GDM1 (cell line): Measurements from ENCODE around the gene TMEM239.
"Not testable (repeated sequence)": the region's sequence is repeated elsewhere in the genome, so short reads cannot be mapped to it uniquely, and the experiment has no call there.

Experiments
- DNase-seq: peaks from one replicate; lab custom pipeline; 2025; lab: John Stamatoyannopoulos, UW

The TMEM239 gene

DNA sequence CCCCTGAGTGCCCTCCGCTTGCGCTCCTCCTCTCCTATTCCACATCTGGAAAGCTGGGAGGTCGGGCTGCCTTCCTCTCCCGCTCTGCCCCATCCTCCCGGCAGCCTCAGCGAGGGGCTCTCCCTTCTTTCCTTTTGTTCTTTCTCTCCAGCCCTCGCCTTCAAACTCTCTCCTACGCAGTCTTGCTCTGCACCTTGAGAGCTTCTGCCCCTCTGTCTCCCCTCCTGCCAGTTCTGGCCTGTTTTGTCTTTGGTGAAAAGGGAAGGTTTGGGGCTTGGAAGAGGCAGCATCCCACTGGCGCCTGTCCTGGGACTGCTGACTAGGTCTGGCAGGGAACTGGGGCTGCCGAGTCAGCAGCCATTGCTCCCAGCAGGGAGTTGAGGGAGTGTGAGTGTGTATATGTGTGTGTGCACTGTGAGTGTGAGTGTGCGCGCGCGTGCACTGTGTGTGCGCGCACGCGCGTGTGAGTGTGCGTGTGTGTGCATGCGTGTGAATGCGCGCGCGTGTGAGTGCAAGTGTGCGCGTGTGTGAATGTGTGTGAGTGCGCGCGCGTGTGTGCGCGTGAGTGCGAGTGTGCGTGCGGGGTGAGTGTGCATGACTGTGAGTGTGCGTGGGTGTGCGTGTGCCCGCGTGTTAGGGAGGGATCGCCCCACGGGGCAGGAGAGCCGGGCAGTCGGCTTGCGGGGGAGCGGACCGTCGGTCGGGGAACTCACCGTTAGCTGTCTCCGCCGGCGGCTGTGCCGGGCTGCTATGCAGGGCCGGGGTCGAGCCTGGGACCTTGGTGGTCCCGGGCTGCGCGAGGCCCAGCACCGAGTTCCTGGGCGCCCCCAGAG, 16.3 kb upstream of the TMEM239 start:
- no peak for DNase-seq

DNA sequence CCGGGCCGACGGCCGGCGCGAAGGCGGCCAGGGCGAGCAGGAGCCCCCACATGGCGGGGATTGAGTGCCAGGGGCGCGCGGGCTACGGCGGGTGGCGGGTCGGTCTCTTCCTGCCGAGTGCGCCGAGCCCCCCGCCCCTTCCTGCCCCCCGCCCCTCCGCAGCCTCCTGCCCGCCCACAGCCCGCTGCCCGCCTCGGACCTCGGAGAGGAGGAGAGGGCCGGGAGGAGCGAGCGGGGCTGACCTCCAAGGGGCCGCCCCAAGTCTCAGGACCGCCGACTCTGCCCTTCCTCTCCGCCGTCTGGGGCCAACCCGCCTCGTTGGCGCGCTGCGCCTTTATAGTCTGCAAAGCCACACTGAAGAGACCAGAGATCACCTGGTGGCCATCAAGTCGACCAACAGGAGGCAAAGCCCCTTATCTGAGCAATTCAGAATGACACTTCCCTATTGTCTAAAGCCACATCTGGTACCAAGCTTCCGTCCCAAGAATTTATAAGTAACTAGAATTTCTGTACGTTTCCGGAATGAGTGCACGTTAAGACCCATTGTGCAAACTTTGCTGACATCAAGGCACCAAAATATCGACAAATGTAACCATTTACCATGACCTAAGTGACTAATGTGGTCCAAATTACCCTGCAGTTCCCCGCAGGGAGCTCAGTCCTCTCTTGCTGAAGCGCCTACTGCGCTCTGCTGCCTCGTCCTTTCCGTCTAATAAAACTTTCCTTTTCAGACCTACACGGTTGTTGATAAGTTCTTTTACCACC, 15.5 kb upstream of the TMEM239 start, which contains the start of gene CPXM1:
Gene CPXM1 (minus strand): TSS at position 107 of the 765 bp plus-strand sequence. CDS start 55 bp downstream, at position 52.
- DNase-seq = peak; percentile 85

GRCh38 chr20:2801286-2801728, 14.9 kb upstream of the TMEM239 start:
- peak; percentile 50 for DNase-seq

DNA sequence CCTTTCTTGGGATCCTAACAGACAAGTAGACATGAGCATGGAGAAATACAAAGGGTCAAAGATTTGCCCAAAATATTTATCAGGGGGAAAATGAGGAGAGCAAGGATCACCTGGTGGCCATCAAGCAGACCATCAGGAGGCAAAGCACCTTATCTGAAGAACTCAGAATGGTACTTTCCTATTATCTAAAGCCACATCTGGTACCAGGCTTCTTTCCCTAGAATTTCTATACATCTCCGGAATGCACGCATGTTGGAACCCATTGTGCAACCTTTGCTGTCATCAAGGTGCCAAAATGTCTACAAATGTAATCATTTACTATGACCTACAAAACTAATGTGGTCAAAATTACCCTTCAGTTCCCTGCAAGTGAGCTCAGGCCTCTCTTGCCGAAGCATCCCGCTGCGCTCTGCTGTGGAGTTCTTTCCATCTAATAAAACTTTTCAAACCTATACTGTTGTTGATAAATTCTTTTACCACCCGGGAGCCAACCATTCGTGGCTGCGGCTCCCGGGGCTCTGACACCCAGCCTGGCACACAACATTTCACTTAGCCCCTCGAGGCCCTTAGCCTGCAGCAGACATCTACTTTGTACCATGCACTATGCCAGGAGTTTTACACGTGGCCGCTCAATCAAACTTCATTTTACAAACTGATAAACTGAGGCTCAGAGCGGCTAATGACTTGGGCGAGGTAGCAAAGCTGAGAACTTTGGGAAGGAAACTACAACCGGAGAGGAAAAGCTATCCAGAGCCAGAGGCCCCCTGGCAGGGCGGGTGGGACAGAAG, 11.9 kb upstream of the TMEM239 start:
- no peak for DNase-seq

- DNase-seq = no peak
These were observed 11.1 kb upstream of the TMEM239 start for GRCh38 chr20:2804852-2805688.

- no peak for DNase-seq
These were observed 10.3 kb upstream of the TMEM239 start for GRCh38 chr20:2805689-2806350.

GRCh38 chr20:2806351-2806701, 9.8 kb upstream of the TMEM239 start:
- no peak for DNase-seq

- DNase-seq = no peak
These were observed 9.1 kb upstream of the TMEM239 start for GRCh38 chr20:2807019-2807418.

DNA sequence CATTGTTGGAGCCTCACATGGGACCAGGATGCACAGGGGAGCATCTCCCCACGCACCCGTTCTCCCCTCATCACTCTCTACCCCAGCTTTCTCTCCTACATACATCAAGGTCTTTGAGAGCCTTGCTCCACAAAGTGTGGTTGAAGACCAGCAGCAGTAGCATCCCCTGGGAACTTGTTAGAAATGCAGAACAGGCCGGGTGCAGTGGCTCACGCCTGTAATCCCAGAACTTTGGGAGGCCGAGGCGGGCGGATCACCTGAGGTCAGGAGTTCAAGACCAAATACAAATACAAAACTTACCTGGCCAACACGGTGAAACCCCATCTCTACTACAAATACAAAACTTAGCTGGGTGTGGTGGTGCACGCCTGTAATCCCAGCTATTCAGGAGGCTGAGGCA, 8.2 kb upstream of the TMEM239 start:
- DNase-seq = not testable (repeated sequence)

DNA sequence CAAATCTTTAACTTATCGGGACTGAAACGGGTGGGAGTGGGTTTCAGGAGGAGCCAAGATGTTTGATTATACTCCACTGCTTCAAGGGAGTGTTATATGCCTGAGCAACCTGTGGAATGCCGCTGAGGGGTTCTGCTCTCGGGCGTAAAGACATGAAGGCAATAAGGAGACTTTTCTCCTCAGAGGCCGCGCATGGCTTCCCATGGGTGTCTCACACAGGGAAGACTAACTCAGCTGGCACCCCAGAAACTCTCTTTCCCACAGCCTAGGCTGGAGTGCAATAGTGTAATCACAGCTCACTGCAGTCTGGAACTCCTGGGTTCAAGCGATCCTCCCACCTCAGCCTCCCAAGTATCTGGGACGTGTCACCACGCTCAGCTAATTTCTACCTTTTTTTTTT, 6.5 kb upstream of the TMEM239 start:
- DNase-seq = no peak

- no peak for DNase-seq
These were observed 4.0 kb upstream of the TMEM239 start for GRCh38 chr20:2812189-2812588.

DNA sequence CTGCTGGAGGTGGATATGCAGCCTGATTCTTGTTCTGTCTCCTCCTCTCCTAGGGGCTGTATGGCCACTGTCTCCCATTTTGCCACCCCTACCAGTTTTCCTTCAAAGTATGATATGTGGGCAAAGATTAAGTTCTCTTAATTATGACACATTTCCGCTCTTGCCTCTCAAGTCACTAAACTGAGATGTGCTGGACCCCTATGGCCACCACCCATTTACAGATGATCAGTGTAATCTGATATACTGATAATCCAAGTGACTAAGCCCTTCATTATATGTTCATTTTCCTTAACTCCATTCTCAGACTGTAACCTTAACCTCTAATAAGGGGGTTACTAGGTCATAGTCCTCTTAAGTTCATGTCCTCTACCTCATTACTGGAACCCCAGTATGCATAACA, 2.1 kb upstream of the TMEM239 start:
- DNase-seq = no peak

GRCh38 chr20:2814587-2815051, 1.5 kb upstream of the TMEM239 start, which contains the start of gene C20orf141:
Gene C20orf141, plus strand, starts transcription at chr20:2814987. Its CDS starts 198 bp downstream, at chr20:2815185.
- no peak for DNase-seq

DNA sequence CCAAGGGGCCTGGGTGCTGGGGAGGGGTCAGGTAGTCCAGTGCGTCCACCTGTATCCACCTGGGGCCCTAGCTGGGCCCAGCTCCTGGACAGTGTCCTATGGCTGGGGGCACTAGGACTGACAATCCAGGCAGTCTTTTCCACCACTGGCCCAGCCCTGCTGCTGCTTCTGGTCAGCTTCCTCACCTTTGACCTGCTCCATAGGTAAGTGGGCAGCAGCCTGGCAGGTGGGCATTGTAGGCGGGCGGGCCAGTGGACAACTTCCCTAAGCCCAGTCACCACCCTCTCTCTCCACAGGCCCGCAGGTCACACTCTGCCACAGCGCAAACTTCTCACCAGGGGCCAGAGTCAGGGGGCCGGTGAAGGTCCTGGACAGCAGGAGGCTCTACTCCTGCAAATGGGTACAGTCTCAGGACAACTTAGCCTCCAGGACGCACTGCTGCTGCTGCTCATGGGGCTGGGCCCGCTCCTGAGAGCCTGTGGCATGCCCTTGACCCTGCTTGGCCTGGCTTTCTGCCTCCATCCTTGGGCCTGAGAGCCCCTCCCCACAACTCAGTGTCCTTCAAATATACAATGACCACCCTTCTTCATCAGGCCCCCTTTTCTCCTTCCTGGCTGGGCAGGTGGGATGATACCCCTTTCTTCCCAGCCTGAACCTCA, 793 bp upstream of the TMEM239 start:
- no peak for DNase-seq

DNA sequence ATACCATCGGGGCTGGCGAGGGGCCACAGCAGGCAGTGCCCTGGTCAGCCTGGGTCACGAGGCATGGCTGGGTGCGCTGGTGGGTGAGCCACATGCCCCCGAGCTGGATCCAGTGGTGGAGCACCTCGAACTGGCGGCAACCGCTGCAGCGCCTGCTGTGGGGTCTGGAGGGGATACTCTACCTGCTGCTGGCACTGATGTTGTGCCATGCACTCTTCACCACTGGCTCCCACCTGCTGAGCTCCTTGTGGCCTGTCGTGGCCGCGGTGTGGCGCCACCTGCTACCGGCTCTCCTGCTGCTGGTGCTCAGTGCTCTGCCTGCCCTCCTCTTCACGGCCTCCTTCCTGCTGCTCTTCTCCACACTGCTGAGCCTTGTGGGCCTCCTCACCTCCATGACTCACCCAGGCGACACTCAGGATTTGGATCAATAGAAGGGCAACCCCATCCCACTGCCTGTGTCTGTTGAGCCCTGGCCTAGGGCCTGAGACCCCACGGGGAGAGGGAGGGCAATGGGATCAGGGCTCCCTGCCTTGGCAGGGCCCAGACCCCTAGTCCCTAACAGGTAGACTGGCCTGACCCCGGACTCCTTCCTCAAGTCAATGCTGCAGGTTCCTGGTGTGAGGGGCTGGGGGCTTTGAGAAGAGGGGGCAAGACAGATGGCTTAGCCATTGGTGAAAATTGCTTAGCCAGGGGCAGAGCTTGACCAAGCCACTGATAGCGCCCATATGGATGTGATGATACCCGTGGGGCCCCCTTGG, 598 bp downstream of the TMEM239 start:
- no peak for DNase-seq

GRCh38 chr20:2817341-2817726, 1.2 kb downstream of the TMEM239 start:
- DNase-seq = no peak

GRCh38 chr20:2817891-2818595, 1.9 kb downstream of the TMEM239 start:
- DNase-seq = no peak

- DNase-seq = no peak
These were observed 4.1 kb downstream of the TMEM239 start for GRCh38 chr20:2820084-2820895.
